ENCODE data around the gene SORBS1. TPM values are rescaled to one million over a fixed set of nuclear protein-coding genes. Genes with fewer than 3 reads are reported as not detected.

Gene SORBS1
- total RNA-seq, 1 donor from 2014 or later: 58.2 TPM

- no peaks in the 10 kb centered on the region for H3K36me3 ChIP-seq
- H3K4me1 ChIP-seq: peaks cover 23% of the 10 kb centered on the region
- intact Hi-C loops (cut with DNase I): no loop called here
- H3K9me3 ChIP-seq: no peaks in the 10 kb centered on the region
- no peak for TF ChIP-seq CTCF (IDR thresholded peaks at IDR 0.05)
- H3K27me3 ChIP-seq (ENCODE audit: low read depth): no peaks in the 10 kb centered on the region
- peak overlapping the region; percentile 86 for H3K27ac ChIP-seq
- H3K4me3 ChIP-seq: peak overlapping the region; percentile 85
- no peak for DNase-seq
- ATAC-seq: no peak
Measured at GRCh38 chr10:95561864-95562177, 650 bp upstream of the SORBS1 start.

DNA sequence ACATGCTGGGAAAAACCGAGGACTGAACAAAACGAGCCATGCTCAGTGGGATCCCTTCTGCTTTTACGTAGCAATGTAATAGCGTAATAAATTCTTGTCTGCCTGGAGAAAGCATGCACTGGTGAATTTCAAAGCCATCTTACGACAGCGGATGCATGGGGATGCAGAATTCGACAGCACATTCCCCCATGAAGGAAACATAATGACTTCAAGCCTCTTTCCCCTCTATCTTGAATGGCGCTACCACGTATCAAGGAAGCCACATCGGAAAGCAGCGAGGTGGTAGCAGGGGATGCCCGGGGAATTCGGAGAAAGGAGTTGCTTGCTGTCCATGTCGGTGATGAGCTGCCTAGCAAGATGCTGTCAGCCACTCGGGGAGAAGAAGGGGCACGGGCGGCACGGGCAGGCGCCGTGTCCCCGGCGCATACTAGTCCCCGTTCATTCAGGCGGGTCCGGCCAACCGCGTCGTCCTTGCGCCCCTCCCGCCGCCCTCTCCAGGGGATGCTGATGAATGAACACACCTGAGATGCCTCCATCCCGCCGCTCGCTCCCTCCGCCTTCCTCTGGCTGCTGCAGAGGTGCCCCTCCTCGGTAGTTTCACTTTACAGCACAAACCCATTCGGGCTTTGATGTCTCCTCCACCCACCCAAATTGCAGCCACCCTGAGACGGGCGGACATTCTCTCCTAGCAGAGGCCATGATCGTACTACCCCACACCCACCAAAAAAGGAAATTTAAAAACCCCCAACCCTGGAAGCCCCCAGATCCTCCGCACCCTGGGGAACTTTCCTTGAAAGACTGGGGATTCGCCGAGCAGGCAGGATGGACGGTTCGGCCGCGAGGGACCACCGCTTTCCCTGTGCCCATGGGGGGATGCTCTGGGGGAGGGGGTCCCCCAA lies 644 bp downstream of the SORBS1 start:
- DNase-seq (peak; percentile 73), ATAC-seq (peak; percentile 37 to 59)
- intact Hi-C loops (cut with DNase I): no loop called here
- Histone ChIP-seq H3K27me3 (ENCODE audit: low read depth) (no peaks in the 10 kb centered on the region), H3K4me1 (peaks cover 23% of the 10 kb centered on the region), H3K27ac (peak overlapping the region; percentile 86), H3K9me3 (no peaks in the 10 kb centered on the region), H3K4me3 (peak overlapping the region; percentile 85), H3K36me3 (no peaks in the 10 kb centered on the region)
- TF ChIP-seq CTCF (IDR thresholded peaks at IDR 0.05): no peak

DNA sequence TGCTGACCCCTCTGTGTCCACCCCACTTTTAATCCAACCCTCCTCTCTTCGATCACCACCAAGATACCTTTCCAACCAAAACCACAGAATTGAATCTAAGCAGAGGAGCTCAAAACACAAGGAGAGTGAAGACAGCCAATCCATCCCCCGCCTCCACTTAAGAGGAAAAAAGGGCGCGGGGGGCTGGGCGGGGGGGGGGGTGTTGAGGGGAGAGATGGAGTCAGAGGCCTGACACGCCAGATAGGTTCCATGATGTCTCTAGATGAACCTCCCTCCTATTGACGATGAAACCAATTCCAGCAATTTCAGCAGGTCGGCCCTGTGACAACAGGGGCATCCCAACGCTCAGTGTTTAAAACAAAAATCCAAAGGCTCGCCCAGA lies 1.3 kb downstream of the SORBS1 start:
- ATAC-seq: no peak
- no peak for DNase-seq
- intact Hi-C loops (cut with DNase I): no loop called here
- Histone ChIP-seq H3K27me3 (ENCODE audit: low read depth) (no peaks in the 10 kb centered on the region), H3K27ac (peak overlapping the region; percentile 86), H3K4me3 (peak overlapping the region; percentile 85), H3K36me3 (no peaks in the 10 kb centered on the region), H3K4me1 (peaks cover 23% of the 10 kb centered on the region), H3K9me3 (no peaks in the 10 kb centered on the region)
- no peak for TF ChIP-seq CTCF (IDR thresholded peaks at IDR 0.05)

- no peak for TF ChIP-seq CTCF (IDR thresholded peaks at IDR 0.05)
- ATAC-seq (no peak), DNase-seq (no peak)
- Histone ChIP-seq H3K9me3 (no peaks in the 10 kb centered on the region), H3K36me3 (no peaks in the 10 kb centered on the region), H3K27me3 (ENCODE audit: low read depth) (no peaks in the 10 kb centered on the region), H3K4me3 (peak overlapping the region; percentile 85), H3K27ac (peak overlapping the region; percentile 86), H3K4me1 (peaks cover 23% of the 10 kb centered on the region)
- intact Hi-C loops (cut with DNase I): no loop called here
Measured at GRCh38 chr10:95559471-95559870, 1.7 kb downstream of the SORBS1 start.

GRCh38 chr10:95558593-95559320 lies 2.4 kb downstream of the SORBS1 start:
- H3K36me3 ChIP-seq: no peaks in the 10 kb centered on the region
- no peaks in the 10 kb centered on the region for H3K27me3 ChIP-seq (ENCODE audit: low read depth)
- intact Hi-C loops (cut with DNase I): no loop called here
- DNase-seq (no peak), ATAC-seq (no peak)
- peak overlapping the region; percentile 85 for H3K4me3 ChIP-seq
- H3K27ac ChIP-seq: peak overlapping the region; percentile 86
- peaks cover 23% of the 10 kb centered on the region for H3K4me1 ChIP-seq
- TF ChIP-seq CTCF (IDR thresholded peaks at IDR 0.05): peak; percentile 19
- no peaks in the 10 kb centered on the region for H3K9me3 ChIP-seq

Measured in lower lobe of right lung (tissue), 2 donors.